Endodermal cell (in vitro differentiated cells): Measurements from ENCODE around the gene CHD8. TPM values are rescaled to one million over a fixed set of nuclear protein-coding genes. Genes with fewer than 3 reads are reported as not detected.

ENCODE experiments used
- DNase-seq: peaks from one replicate; pipeline ENCODE4 v3.0.0-alpha.2; 2017
- H3K27ac ChIP-seq: 2 replicates; pipeline ENCODE4 v1.5.1; 2013; ENCODE audit warnings: mild to moderate bottlenecking, low read depth, low read length, moderate library complexity
- H3K27me3 ChIP-seq: 2 replicates; pipeline ENCODE4 v1.6.1; 2013; ENCODE audit warnings: mild to moderate bottlenecking, low read length, moderate library complexity; ENCODE audit not compliant: insufficient read depth, control insufficient read depth, poor library complexity, severe bottlenecking
- H3K36me3 ChIP-seq: 2 replicates; pipeline ENCODE4 v1.7.0; 2013; ENCODE audit warnings: mild to moderate bottlenecking, low read length, moderate library complexity; ENCODE audit not compliant: control insufficient read depth, insufficient read depth
- H3K4me1 ChIP-seq: one replicate; pipeline ENCODE4 v1.7.0; 2013; ENCODE audit warnings: low read length; ENCODE audit not compliant: control insufficient read depth, insufficient read depth
- H3K4me3 ChIP-seq: 2 replicates; pipeline ENCODE4 v1.5.1; 2013; ENCODE audit warnings: mild to moderate bottlenecking, low read length, moderate library complexity
- H3K9ac ChIP-seq: 2 replicates; pipeline ENCODE4 v1.6.1; 2013; ENCODE audit warnings: mild to moderate bottlenecking, low read length, moderate library complexity; ENCODE audit not compliant: poor library complexity, severe bottlenecking; ENCODE audit errors: extremely low read depth
- H3K9me3 ChIP-seq: 2 replicates; pipeline ENCODE4 v1.6.1; 2013; ENCODE audit warnings: mild to moderate bottlenecking, low read length, moderate library complexity; ENCODE audit not compliant: control insufficient read depth
- H3K27ac Mint-ChIP-seq: 2 replicates; pipeline ENCODE4 v1.8.0; 2020; ENCODE audit warnings: mixed read lengths
- H3K27me3 Mint-ChIP-seq: 2 replicates; pipeline ENCODE4 v1.8.0; 2021; ENCODE audit warnings: mild to moderate bottlenecking, mixed read lengths; ENCODE audit not compliant: insufficient read depth
- H3K36me3 Mint-ChIP-seq: 2 replicates; pipeline ENCODE4 v1.8.0; 2020; ENCODE audit warnings: low read depth, mixed read lengths
- H3K4me1 Mint-ChIP-seq: 2 replicates; pipeline ENCODE4 v1.8.0; 2020; ENCODE audit warnings: mixed read lengths
- H3K4me3 Mint-ChIP-seq: 2 replicates; pipeline ENCODE4 v1.8.0; 2020; ENCODE audit warnings: mild to moderate bottlenecking, moderate library complexity, mixed read lengths
- H3K9me3 Mint-ChIP-seq: 2 replicates; pipeline ENCODE4 v1.8.0; 2020; ENCODE audit warnings: mild to moderate bottlenecking, mixed read lengths
- CTCF ChIP-seq: fragments of 200-600 bp; sonication (generic); conservative IDR thresholded peaks from 2 replicates; pipeline ENCODE4 v1.5.0; 2021; ENCODE audit warnings: antibody characterized with exemption, mild to moderate bottlenecking
- WGBS, 2 experiments: methylation state at CpG; one replicate each; pipeline versions ENCODE4 v1.1.5 to v1.1.7; 2013; ENCODE audit warnings: missing lambda C conversion rate in 2 of 2, mixed read lengths in 1 of 2; ENCODE audit not compliant: insufficient coverage in 1 of 2, insufficient read length in 1 of 2; 5-methylcytosine and 5-hydroxymethylcytosine counted together
- total RNA-seq, 2 donors: library from RNA; stranded (reverse); fragmentation: NEBNext Ultra II Directional in 1 of 2; extraction: Animal tissue kit (Norgen Biotek cat#: 25700) in 1 of 2; gene quantifications; 2 replicates in 1 of 2; 3 replicates in 1 of 2; pipeline ENCODE4 v1.2.1, GENCODE V29; 2021

Gene CHD8
- total RNA-seq, 2 donors from 2014 or later, result 126 to 130 TPM

- 0% methylated on average over 13 to 49 of the region's 49 CpGs for WGBS, 2 experiments
- Histone ChIP-seq H3K4me1 (peaks cover 5% of the 10 kb centered on the region), H3K36me3 (peaks cover 33% of the 10 kb centered on the region), H3K9me3 (no peaks in the 10 kb centered on the region), H3K4me3 (peak within 1 kb of the TSS; percentile 95), H3K27me3 (no peaks in the 10 kb centered on the region), H3K27ac (peak within 1 kb of the TSS; percentile 22), H3K9ac (peak within 1 kb of the TSS; percentile 75)
- Mint-ChIP-seq H3K27ac (peak within 1 kb of the TSS; percentile 99), H3K9me3 (no peaks in the 10 kb centered on the region), H3K27me3 (no peaks in the 10 kb centered on the region), H3K4me3 (peak within 1 kb of the TSS; percentile 100), H3K36me3 (peaks cover 31% of the 10 kb centered on the region), H3K4me1 (peaks cover 13% of the 10 kb centered on the region)
- peak; percentile 99 for DNase-seq
- TF ChIP-seq CTCF, result peak; percentile 96
Observed at GRCh38 chr14:21476925-21477681, 21.2 kb upstream of the CHD8 start, which contains the start of the genes RAB2B and TOX4. Gene RAB2B (minus strand): TSS chr14:21476959. CDS start chr14:21476872, 87 bp downstream. Gene TOX4 (plus strand): TSS chr14:21477195. CDS start chr14:21477279, 84 bp downstream.

GRCh38 chr14:21476523-21476924, 20.6 kb upstream of the CHD8 start:
- Histone ChIP-seq H3K36me3 (peaks cover 31% of the 10 kb centered on the region), H3K4me1 (peaks cover 5% of the 10 kb centered on the region), H3K27me3 (no peaks in the 10 kb centered on the region), H3K27ac (no peak overlapping the region), H3K9me3 (no peaks in the 10 kb centered on the region), H3K4me3 (peak overlapping the region; percentile 95), H3K9ac (peak overlapping the region; percentile 63)
- peaks cover 31% of the 10 kb centered on the region for H3K36me3 Mint-ChIP-seq
- no peak for TF ChIP-seq CTCF
- H3K4me3 Mint-ChIP-seq, result peak overlapping the region; percentile 100
- no peak for DNase-seq
- no peaks in the 10 kb centered on the region for H3K9me3 Mint-ChIP-seq
- H3K27ac Mint-ChIP-seq, result peak overlapping the region; percentile 96
- H3K27me3 Mint-ChIP-seq, result no peaks in the 10 kb centered on the region
- 0 to 3% methylated on average over 7 to 27 of the region's 27 CpGs for WGBS, 2 experiments
- peaks cover 13% of the 10 kb centered on the region for H3K4me1 Mint-ChIP-seq

- WGBS, 2 experiments, result 62 to 100% methylated on average over 2 to 10 of the region's 10 CpGs
- Histone ChIP-seq H3K4me1 (peaks cover 5% of the 10 kb centered on the region), H3K9me3 (no peaks in the 10 kb centered on the region), H3K9ac (peak overlapping the region; percentile 63), H3K36me3 (peaks cover 28% of the 10 kb centered on the region), H3K27me3 (no peaks in the 10 kb centered on the region), H3K4me3 (peak overlapping the region; percentile 95), H3K27ac (no peak overlapping the region)
- Mint-ChIP-seq H3K27me3 (no peaks in the 10 kb centered on the region), H3K4me3 (peak overlapping the region; percentile 100), H3K9me3 (no peaks in the 10 kb centered on the region), H3K4me1 (peaks cover 13% of the 10 kb centered on the region), H3K36me3 (peaks cover 35% of the 10 kb centered on the region), H3K27ac (peak overlapping the region; percentile 96)
- TF ChIP-seq CTCF, result no peak
- DNase-seq, result no peak
Observed at GRCh38 chr14:21475767-21476522, 20.0 kb upstream of the CHD8 start.
